LNCAP (cell line): ENCODE data around the gene RAB3IL1.

Experiments
- TF ChIP-seq, protein P1 (sequence below): fragments of 450-650 bp; IDR thresholded peaks from 2 replicates; pipeline ENCODE4 v1.5.1; 2017; ENCODE audit warnings: mild to moderate bottlenecking

Gene RAB3IL1

DNA sequence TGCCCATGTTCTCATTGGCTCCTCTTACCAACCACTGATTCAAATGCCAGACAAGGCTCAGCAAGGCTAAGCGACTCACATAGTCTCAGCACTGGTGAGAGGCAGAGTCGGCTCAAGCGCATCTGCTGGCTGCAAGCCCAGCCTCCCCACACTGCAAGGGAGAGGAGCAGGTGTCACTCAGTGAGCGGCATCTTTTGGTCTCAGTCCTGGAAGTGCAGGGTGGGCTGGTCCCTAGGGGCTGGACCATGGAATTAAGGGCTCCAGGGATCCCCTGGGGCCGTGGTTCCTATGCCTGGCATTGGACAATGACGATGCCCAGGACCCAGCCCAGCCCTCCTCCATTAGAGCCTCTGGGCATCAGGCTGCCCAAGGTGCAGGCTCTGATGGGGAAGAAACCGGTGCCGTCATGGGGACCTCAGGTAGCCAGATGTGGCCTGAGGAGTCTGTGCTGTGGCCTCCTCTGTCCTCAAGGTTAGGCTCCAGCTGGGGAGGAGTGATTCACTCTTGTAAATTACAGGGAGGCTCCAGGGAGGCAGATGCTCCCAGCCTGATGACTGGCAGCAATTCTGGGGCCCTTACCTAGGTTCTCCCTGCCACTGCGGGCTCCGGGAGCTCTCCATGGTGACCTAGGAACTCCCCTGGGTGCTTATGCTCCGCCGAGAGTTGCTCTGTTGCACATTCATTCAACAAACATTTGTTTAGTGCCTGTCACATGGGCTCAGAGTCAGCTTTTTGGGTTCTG lies 61.3 kb downstream of the RAB3IL1 start:
- TF ChIP-seq, protein P1, sequence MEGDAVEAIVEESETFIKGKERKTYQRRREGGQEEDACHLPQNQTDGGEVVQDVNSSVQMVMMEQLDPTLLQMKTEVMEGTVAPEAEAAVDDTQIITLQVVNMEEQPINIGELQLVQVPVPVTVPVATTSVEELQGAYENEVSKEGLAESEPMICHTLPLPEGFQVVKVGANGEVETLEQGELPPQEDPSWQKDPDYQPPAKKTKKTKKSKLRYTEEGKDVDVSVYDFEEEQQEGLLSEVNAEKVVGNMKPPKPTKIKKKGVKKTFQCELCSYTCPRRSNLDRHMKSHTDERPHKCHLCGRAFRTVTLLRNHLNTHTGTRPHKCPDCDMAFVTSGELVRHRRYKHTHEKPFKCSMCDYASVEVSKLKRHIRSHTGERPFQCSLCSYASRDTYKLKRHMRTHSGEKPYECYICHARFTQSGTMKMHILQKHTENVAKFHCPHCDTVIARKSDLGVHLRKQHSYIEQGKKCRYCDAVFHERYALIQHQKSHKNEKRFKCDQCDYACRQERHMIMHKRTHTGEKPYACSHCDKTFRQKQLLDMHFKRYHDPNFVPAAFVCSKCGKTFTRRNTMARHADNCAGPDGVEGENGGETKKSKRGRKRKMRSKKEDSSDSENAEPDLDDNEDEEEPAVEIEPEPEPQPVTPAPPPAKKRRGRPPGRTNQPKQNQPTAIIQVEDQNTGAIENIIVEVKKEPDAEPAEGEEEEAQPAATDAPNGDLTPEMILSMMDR = no peak

DNA sequence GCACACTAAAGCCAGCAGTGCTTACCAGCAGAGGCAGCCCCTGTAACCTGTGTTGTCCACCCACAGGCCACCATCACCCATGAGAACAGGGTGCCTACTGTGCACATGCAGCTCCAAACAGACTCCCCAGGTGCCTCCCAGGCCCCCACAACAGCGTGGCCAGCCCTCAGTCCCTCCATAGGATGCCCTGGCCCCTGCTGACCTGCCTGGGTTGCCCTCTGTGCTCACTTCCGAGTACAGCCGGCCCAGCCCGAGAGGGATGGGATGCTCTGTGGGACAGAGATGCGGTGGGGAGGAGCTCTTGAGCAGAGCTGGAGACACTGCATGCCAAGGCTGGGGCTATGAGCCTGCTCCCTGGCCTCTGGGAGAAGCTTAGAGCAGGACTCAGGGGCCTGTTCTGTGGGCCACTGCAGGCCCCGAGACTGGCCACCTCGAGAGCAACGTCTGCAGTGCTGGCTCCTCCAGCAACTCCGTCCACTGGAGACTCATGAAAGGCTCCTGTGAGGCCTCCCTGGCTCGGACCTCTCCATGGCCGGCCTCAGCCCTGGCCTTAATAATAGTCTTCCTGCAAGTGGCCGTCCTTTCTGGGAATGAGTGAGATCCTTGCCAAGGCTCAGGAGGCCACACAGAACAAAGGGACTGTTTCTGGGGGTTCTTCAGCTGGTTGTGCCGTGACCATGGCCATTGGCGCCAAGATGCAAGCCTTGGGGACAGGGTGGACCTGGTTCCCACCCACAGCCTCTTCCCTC lies 62.2 kb downstream of the RAB3IL1 start:
- TF ChIP-seq, protein P1 = no peak

DNA sequence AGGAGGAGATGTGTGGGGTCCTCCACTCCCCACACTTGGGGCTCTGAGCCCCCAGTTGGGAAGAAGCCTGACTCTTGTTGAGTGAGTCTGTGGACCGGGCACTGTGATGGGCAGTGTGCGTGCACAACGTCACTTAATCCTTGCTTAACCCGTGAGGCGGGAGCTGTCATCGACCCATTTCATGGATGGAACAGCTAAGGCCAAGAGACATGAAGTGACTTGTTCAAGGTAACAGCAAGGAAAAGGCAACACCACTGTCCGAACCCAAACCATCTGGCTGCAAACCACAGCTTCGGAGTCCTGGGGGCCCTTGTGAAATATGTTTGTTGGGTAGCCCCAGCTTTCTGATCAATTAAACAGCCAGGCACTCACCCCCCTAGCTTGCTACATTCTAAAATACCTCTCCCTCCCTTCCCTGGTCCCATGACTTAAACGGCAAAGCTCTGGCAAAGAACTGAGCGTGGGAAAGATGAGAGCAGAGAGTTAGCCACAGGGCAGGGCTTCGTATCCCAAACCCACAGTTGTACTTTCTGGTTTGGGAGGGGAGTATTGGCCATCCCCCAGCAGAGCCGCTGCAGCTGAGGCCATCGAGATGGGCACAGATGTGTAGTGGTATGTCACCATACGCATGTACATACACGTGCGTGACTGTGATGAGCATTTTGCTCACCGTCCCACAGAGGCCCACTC lies 63.0 kb downstream of the RAB3IL1 start:
- TF ChIP-seq, protein P1 = no peak

DNA sequence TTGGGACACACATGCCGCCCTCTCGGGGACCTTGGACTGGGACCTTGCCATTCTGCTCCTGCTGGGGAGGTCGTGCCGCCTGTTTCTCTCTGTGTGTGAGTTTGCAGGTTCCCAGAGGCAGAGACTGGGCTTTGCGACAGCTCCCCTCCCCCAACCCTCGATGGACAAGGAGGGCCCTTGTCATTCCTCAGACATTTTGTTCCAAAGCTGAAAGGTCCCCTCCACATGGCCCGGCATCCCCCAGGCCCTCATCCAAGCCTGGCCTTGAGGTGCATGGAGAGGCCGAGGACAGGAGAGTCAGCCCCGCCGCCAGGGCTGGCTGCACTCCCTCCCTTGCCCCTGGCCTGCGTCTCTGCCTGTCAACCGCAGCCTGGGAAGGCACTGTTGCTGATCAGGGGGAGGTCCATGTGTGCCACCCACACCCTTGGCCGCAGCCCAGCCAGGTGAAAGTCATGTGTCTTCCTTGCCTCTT lies 63.6 kb downstream of the RAB3IL1 start:
- TF ChIP-seq, protein P1 = no peak

DNA sequence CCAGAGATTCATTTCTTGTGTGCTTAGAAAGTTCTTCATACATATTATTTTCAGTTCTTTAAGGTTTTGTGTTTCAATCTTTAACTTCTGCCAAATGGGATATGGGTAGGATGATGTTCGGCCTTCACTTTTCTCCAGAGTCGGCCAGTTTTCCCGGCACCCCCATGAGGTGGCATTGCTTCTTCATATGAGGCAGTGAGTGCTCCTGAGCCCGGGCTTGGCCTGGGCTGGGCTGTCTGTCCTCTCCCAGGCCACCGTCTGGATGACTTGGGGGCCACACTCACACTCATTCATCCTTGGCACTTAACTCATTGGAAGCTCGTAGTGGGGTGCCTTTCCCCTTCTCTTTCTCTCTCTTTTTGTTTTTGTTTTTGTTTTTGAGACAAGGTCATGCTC lies 65.5 kb downstream of the RAB3IL1 start:
- TF ChIP-seq, protein P1 = no peak

DNA sequence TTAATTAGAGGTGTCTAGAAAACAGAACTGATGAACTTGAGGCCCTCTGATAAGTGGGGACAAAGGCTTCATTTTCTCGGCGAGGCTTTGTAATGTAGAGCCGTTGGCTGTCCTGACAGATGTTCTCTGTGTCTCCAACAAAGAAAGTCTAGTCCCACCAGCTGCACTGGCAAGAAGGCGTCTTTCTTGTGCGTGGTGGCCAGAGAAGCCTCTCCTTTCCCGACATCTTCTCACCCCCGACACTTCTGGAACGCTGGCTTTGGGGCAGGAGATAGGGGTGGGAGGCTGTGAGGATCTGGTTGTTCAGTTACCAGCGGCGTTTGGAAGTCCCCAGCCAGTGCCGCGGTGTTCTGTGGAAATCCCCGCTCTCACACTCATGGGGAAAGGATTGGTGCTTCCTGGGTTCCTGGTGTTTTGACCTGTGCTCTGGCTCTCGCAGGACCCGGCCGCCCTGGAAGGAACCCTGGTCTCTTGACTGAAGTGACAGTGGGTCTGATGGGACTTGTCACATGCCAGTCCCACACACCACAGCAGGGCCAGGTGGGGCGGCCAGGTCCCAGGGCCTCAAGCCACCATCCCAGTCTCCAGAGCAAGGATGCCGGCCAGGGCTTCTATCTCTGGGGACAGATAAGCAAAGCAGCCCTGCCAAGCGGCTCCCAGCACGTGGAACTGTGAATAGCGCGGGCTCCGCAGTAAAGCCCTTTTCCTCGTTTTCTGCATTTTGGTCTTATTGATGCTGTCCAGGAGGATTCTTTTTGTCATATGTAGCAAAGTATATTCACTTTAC lies 66.1 kb downstream of the RAB3IL1 start:
- TF ChIP-seq, protein P1 = no peak

DNA sequence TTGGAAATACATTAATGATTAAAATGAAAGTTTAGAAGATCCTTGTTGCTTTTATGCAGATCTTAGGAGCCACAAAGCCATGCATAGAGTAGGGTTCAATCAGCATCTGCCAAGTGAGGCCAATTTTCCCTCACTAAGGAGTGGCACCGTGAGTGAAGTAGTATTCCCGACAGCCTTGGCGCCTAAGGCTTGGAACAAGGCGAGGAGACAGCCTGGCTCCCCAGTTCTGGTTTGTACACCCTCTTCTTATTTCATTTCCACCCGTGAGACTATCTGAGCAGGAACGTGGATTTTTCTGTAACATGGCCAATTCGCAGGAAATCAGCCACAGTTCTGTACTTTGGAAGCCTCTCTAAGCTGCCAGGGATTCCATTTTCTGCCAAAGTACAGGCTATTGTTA lies 66.7 kb downstream of the RAB3IL1 start:
- TF ChIP-seq, protein P1 = no peak
